GM12878 (cell line): ENCODE data around the gene PTPRJ. TPM values are rescaled to one million over a fixed set of nuclear protein-coding genes. Genes with fewer than 3 reads are reported as not detected.

Experiments
- ATAC-seq: fragments of 200-7000 bp; cut with Tn5 transposase; 3 replicates; pipeline ENCODE4 v1.9.1; 2020; ENCODE audit warnings: mild to moderate bottlenecking, moderate library complexity
- BruUV-seq: library from RNA; stranded (reverse); fragments of 400-500 nt; replicated peaks from 2 replicates; lab custom pipeline; 2021; lab: Mats Ljungman, UMichigan
- CTCF ChIA-PET: fragments of 300-600 bp; sonication (Branson Sonifier 250); formaldehyde crosslinking; extraction: SDS; loops from one replicate; lab custom pipeline; 2021; ENCODE audit warnings: inconsistent platforms; lab: Yijun Ruan, JAX
- POLR2A ChIA-PET: fragments of 350-600 bp; formaldehyde crosslinking; extraction: SDS; loops from one replicate; lab custom pipeline; 2021; ENCODE audit warnings: inconsistent platforms; lab: Charles Lee
- RAD21 ChIA-PET: fragments of 300-600 bp; sonication (Branson Sonifier 250); formaldehyde crosslinking; loops from one replicate; lab custom pipeline; 2023; ENCODE audit warnings: antibody characterized with exemption; ENCODE audit not compliant: unreplicated experiment; lab: Charles Lee
- SMC1A ChIA-PET: fragments of 300-600 bp; sonication (Branson Sonifier 250); formaldehyde crosslinking; loops from one replicate; lab custom pipeline; 2023; ENCODE audit not compliant: unreplicated experiment, uncharacterized antibody; lab: Charles Lee
- DNase-seq: peaks from one replicate; pipeline ENCODE4 v3.0.0-alpha.2; 2011; ENCODE audit warnings: low read depth, low spot score
- FAIRE-seq: peaks from 3 replicates; lab custom pipeline; 2011; peaks lifted over from hg19 to GRCh38; lab: Jason Lieb, UNC
- H2AFZ ChIP-seq: 2 replicates; pipeline ENCODE4 v1.6.0; 2011; ENCODE audit warnings: low read depth, low read length, control low read depth; ENCODE audit not compliant: control insufficient read depth
- H3K27ac ChIP-seq: 2 replicates; pipeline ENCODE4 v1.5.1; 2011; ENCODE audit warnings: control low read depth; ENCODE audit not compliant: control insufficient read depth, insufficient read depth
- H3K27me3 ChIP-seq, 2 experiments: replicated peaks in 1 of 2; 2 replicates each; pipeline versions ENCODE4 v1.6.0 to v1.6.1; 2011; ENCODE audit warnings: low read length in 1 of 2; ENCODE audit not compliant: control insufficient read depth in 2 of 2, insufficient read depth in 2 of 2
- H3K36me3 ChIP-seq, 2 experiments: 2 replicates each; pipeline ENCODE4 v1.5.1; 2011; ENCODE audit warnings: low read length in 1 of 2; ENCODE audit not compliant: control insufficient read depth in 2 of 2, insufficient read depth in 2 of 2
- H3K4me1 ChIP-seq: 2 replicates; pipeline ENCODE4 v1.6.1; 2011; ENCODE audit warnings: mild to moderate bottlenecking, low read length, moderate library complexity, mixed read lengths; ENCODE audit not compliant: control insufficient read depth, insufficient read depth
- H3K4me2 ChIP-seq: 2 replicates; pipeline ENCODE4 v1.6.0; 2011; ENCODE audit warnings: control low read depth; ENCODE audit not compliant: control insufficient read depth, insufficient read depth
- H3K4me3 ChIP-seq: fragments of 200-600 bp; sonication (generic); 2 replicates; pipeline ENCODE4 v1.5.1; 2016
- H3K79me2 ChIP-seq: 2 replicates; pipeline ENCODE4 v1.6.0; 2011; ENCODE audit warnings: low read length; ENCODE audit not compliant: control insufficient read depth, insufficient read depth
- H3K9ac ChIP-seq: 2 replicates; pipeline ENCODE4 v1.8.0; 2011; ENCODE audit warnings: low read length, control low read depth, mixed read lengths; ENCODE audit not compliant: control insufficient read depth, insufficient read depth
- H3K9me3 ChIP-seq: replicated peaks from 3 replicates; pipeline ENCODE4 v1.5.1; 2011; ENCODE audit warnings: mild to moderate bottlenecking, low read length; ENCODE audit not compliant: control insufficient read depth, insufficient read depth
- H4K20me1 ChIP-seq: 2 replicates; pipeline ENCODE4 v1.6.0; 2011; ENCODE audit not compliant: control insufficient read depth, insufficient read depth
- BMI1 ChIP-seq: fragments of 450-650 bp; IDR thresholded peaks from 2 replicates; pipeline ENCODE4 v1.6.1; 2016; ENCODE audit warnings: mild to moderate bottlenecking, moderate library complexity, borderline replicate concordance
- CBX5 ChIP-seq: sonication (generic); IDR thresholded peaks from 2 replicates; pipeline ENCODE4 v1.6.1; 2016; ENCODE audit warnings: low read depth, moderate library complexity, mild to moderate bottlenecking, inconsistent platforms
- KLF5 ChIP-seq: fragments of 450-650 bp; IDR thresholded peaks from 2 replicates; pipeline ENCODE4 v1.6.1; 2014; ENCODE audit warnings: mild to moderate bottlenecking; ENCODE audit not compliant: partially characterized antibody
- PML ChIP-seq: IDR thresholded peaks from 2 replicates; pipeline ENCODE4 v1.6.1; 2012; ENCODE audit warnings: low read length, inconsistent platforms
- SREBF1 ChIP-seq: IDR thresholded peaks from 2 replicates; pipeline ENCODE4 v1.6.1; 2012; ENCODE audit warnings: mild to moderate bottlenecking, low read length
- SUZ12 ChIP-seq: fragments of 200-600 bp; sonication (generic); IDR thresholded peaks from one replicate; pipeline ENCODE4 v1.6.1; 2018; ENCODE audit warnings: antibody characterized with exemption, mild to moderate bottlenecking; ENCODE audit not compliant: unreplicated experiment
- WGBS: methylation state at CpG from one replicate; pipeline ENCODE4 v1.1.6; 2016; ENCODE audit warnings: low lambda C conversion rate; ENCODE audit not compliant: insufficient replicate concordance, insufficient coverage; ENCODE audit errors: missing lambda C conversion rate; 5-methylcytosine and 5-hydroxymethylcytosine counted together
- in situ Hi-C: fragments of 300-500 bp; cut with MboI; formaldehyde crosslinking; loops from 9 replicates; pipeline ENCODE4 v1.14.3; 2018; ENCODE audit warnings: mixed read lengths
- intact Hi-C: fragments of 100-400 bp; cut with micrococcal nuclease; formaldehyde crosslinking; loops from one replicate; pipeline ENCODE4 v1.14.2; 2022; ENCODE audit not compliant: unreplicated experiment
- polyA plus RNA-seq, 11 experiments: library from polyadenylated mRNA; depleted of rRNA in 4 of 11; unstranded in 6 of 11; stranded (reverse) in 5 of 11; fragments of >200 nt; fragmentation: Nextera tagmentation in 4 of 11; fragmentation: Illumina TruSeq in 1 of 11; extraction: Ambion mirVana in 4 of 11; extraction: Trizol in 1 of 11; gene quantifications; 1 replicate in 1 of 11; 2 replicates in 10 of 11; pipeline versions ENCODE4 v1.2.1 to v1.2.3, GENCODE V29; 2011 to 2016; ENCODE audit warnings: inconsistent platforms in 2 of 11, missing spikeins in 2 of 11, low read depth in 1 of 11
- total RNA-seq, 4 experiments: library from RNA; depleted of rRNA in 3 of 4; stranded (reverse); fragments of >200 nt in 3 of 4; fragmentation: Illumina TruSeq in 1 of 4; extraction: Trizol in 1 of 4; gene quantifications; 2 replicates each; pipeline versions ENCODE4 v1.2.1 to v1.2.3, GENCODE V29; 2013 to 2021
- TF ChIP-seq, protein P1 (sequence below): IDR thresholded peaks from 2 replicates; pipeline ENCODE4 v1.6.1; 2012; ENCODE audit warnings: mild to moderate bottlenecking, low read depth, low read length
- TF ChIP-seq, protein P2 (sequence below): IDR thresholded peaks from 2 replicates; pipeline ENCODE4 v1.6.1; 2012; ENCODE audit warnings: low read depth, low read length, improper control_type of control experiment
- TF ChIP-seq, protein P3 (sequence below): fragments of 450-650 bp; IDR thresholded peaks from 2 replicates; pipeline ENCODE4 v1.6.1; 2016; ENCODE audit warnings: mild to moderate bottlenecking, moderate library complexity, borderline replicate concordance
- TF ChIP-seq, protein P4 (sequence below): fragments of 450-650 bp; IDR thresholded peaks from 2 replicates; pipeline ENCODE4 v1.6.1; 2017; ENCODE audit warnings: mild to moderate bottlenecking, low read depth, inconsistent platforms; ENCODE audit not compliant: poor library complexity, severe bottlenecking
- TF ChIP-seq, protein P5 (sequence below): IDR thresholded peaks from 2 replicates; pipeline ENCODE4 v1.6.1; 2011; ENCODE audit warnings: mild to moderate bottlenecking, low read depth, low read length, moderate library complexity; ENCODE audit not compliant: insufficient replicate concordance

PTPRJ gene
- total and polyA plus RNA-seq, 10 of the 15 experiments (the other 5 are each of a cell fraction or from before 2014, with no cell fraction given): 0.22 to 22.4 (median 7.4) TPM

DNA sequence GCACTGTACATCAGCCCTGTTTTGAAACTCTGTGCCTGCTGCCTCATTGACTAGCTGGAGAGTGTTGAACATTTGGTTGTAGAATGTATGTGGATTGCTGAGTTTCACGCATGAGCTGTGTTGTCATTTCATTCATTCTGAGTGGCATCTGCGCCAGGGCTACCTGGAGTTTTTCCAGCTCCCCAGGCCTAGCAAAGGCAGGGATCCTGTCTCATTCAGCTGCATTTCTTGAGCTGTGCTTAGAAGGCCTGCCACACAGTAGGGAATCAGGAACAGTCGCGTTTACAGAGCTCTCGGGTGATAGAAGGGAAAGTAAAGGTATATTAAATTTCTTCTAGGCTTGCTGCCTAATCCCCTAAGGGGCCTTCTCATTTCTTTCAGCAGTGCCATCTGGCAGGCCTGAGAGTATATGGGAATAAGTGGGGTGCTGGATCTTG lies 44.3 kb downstream of the PTPRJ start:
- WGBS: 81% methylated on average over 5 of the region's 5 CpGs
- in situ Hi-C loops: no loop called here
- CTCF ChIA-PET: no interaction called here
- TF ChIP-seq, protein P1, sequence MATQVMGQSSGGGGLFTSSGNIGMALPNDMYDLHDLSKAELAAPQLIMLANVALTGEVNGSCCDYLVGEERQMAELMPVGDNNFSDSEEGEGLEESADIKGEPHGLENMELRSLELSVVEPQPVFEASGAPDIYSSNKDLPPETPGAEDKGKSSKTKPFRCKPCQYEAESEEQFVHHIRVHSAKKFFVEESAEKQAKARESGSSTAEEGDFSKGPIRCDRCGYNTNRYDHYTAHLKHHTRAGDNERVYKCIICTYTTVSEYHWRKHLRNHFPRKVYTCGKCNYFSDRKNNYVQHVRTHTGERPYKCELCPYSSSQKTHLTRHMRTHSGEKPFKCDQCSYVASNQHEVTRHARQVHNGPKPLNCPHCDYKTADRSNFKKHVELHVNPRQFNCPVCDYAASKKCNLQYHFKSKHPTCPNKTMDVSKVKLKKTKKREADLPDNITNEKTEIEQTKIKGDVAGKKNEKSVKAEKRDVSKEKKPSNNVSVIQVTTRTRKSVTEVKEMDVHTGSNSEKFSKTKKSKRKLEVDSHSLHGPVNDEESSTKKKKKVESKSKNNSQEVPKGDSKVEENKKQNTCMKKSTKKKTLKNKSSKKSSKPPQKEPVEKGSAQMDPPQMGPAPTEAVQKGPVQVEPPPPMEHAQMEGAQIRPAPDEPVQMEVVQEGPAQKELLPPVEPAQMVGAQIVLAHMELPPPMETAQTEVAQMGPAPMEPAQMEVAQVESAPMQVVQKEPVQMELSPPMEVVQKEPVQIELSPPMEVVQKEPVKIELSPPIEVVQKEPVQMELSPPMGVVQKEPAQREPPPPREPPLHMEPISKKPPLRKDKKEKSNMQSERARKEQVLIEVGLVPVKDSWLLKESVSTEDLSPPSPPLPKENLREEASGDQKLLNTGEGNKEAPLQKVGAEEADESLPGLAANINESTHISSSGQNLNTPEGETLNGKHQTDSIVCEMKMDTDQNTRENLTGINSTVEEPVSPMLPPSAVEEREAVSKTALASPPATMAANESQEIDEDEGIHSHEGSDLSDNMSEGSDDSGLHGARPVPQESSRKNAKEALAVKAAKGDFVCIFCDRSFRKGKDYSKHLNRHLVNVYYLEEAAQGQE: no peak
- TF ChIP-seq SREBF1 (no peak), BMI1 (no peak), CBX5 (no peak), SUZ12 (no peak), PML (no peak), KLF5 (no peak)
- TF ChIP-seq, protein P2, sequence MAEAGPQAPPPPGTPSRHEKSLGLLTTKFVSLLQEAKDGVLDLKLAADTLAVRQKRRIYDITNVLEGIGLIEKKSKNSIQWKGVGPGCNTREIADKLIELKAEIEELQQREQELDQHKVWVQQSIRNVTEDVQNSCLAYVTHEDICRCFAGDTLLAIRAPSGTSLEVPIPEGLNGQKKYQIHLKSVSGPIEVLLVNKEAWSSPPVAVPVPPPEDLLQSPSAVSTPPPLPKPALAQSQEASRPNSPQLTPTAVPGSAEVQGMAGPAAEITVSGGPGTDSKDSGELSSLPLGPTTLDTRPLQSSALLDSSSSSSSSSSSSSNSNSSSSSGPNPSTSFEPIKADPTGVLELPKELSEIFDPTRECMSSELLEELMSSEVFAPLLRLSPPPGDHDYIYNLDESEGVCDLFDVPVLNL: no peak
- TF ChIP-seq, protein P3, sequence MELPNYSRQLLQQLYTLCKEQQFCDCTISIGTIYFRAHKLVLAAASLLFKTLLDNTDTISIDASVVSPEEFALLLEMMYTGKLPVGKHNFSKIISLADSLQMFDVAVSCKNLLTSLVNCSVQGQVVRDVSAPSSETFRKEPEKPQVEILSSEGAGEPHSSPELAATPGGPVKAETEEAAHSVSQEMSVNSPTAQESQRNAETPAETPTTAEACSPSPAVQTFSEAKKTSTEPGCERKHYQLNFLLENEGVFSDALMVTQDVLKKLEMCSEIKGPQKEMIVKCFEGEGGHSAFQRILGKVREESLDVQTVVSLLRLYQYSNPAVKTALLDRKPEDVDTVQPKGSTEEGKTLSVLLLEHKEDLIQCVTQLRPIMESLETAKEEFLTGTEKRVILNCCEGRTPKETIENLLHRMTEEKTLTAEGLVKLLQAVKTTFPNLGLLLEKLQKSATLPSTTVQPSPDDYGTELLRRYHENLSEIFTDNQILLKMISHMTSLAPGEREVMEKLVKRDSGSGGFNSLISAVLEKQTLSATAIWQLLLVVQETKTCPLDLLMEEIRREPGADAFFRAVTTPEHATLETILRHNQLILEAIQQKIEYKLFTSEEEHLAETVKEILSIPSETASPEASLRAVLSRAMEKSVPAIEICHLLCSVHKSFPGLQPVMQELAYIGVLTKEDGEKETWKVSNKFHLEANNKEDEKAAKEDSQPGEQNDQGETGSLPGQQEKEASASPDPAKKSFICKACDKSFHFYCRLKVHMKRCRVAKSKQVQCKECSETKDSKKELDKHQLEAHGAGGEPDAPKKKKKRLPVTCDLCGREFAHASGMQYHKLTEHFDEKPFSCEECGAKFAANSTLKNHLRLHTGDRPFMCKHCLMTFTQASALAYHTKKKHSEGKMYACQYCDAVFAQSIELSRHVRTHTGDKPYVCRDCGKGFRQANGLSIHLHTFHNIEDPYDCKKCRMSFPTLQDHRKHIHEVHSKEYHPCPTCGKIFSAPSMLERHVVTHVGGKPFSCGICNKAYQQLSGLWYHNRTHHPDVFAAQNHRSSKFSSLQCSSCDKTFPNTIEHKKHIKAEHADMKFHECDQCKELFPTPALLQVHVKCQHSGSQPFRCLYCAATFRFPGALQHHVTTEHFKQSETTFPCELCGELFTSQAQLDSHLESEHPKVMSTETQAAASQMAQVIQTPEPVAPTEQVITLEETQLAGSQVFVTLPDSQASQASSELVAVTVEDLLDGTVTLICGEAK: no peak
- TF ChIP-seq, protein P4, sequence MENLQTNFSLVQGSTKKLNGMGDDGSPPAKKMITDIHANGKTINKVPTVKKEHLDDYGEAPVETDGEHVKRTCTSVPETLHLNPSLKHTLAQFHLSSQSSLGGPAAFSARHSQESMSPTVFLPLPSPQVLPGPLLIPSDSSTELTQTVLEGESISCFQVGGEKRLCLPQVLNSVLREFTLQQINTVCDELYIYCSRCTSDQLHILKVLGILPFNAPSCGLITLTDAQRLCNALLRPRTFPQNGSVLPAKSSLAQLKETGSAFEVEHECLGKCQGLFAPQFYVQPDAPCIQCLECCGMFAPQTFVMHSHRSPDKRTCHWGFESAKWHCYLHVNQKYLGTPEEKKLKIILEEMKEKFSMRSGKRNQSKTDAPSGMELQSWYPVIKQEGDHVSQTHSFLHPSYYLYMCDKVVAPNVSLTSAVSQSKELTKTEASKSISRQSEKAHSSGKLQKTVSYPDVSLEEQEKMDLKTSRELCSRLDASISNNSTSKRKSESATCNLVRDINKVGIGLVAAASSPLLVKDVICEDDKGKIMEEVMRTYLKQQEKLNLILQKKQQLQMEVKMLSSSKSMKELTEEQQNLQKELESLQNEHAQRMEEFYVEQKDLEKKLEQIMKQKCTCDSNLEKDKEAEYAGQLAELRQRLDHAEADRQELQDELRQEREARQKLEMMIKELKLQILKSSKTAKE: no peak
- TF ChIP-seq, protein P5, sequence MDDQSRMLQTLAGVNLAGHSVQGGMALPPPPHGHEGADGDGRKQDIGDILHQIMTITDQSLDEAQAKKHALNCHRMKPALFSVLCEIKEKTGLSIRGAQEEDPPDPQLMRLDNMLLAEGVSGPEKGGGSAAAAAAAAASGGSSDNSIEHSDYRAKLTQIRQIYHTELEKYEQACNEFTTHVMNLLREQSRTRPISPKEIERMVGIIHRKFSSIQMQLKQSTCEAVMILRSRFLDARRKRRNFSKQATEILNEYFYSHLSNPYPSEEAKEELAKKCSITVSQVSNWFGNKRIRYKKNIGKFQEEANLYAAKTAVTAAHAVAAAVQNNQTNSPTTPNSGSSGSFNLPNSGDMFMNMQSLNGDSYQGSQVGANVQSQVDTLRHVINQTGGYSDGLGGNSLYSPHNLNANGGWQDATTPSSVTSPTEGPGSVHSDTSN: no peak

More for the DNA sequence above, 44.3 kb downstream of the PTPRJ start:
- ChIA-PET POLR2A (no interaction called here), RAD21 (interaction anchor here (0.9 kb wide), 1 partner anchor 83 kb away, joined by 3 read pairs; no protein-coding TSS in a partner anchor), SMC1A (no interaction called here)
- no peaks in the 10 kb centered on the region for H3K27me3 ChIP-seq
- BruUV-seq: no TSS peak
- H3K9ac ChIP-seq: no peak overlapping the region
- H3K79me2 ChIP-seq: peaks cover 12% of the 10 kb centered on the region
- H3K4me1 ChIP-seq: peaks cover 31% of the 10 kb centered on the region
- intact Hi-C loops: no loop called here
- no peaks in the 10 kb centered on the region for H4K20me1 ChIP-seq
- no peak overlapping the region for H3K4me2 ChIP-seq
- FAIRE-seq (no peak), ATAC-seq (no peak), DNase-seq (no peak)
- H3K27ac ChIP-seq: no peak overlapping the region
- H3K36me3 ChIP-seq: no peaks in the 10 kb centered on the region; a peak in 1 of 4 replicates
- no peak overlapping the region for H2AFZ ChIP-seq
- H3K9me3 ChIP-seq: no peaks in the 10 kb centered on the region
- no peak overlapping the region for H3K4me3 ChIP-seq
